Panc1 (cell line): Measurements from ENCODE around the gene RPL38. TPM values are rescaled to one million over a fixed set of nuclear protein-coding genes. Genes with fewer than 3 reads are reported as not detected.

Source experiments
- ATAC-seq: fragments of 200-7000 bp; cut with Tn5 transposase; 2 replicates; pipeline ENCODE4 v1.9.1; 2020; ENCODE audit warnings: mild to moderate bottlenecking, moderate library complexity
- BruUV-seq: library from RNA; stranded (reverse); fragments of 400-500 nt; replicated peaks from 2 replicates; lab custom pipeline; 2021; lab: Mats Ljungman, UMichigan
- CTCF ChIA-PET: fragments of 300-600 bp; sonication (Branson Sonifier 250); formaldehyde crosslinking; loops from one replicate; lab custom pipeline; 2022; ENCODE audit warnings: antibody characterized with exemption; lab: Charles Lee
- POLR2A ChIA-PET: fragments of 300-600 bp; sonication (Branson Sonifier 250); formaldehyde crosslinking; loops from one replicate; lab custom pipeline; 2022; ENCODE audit warnings: antibody characterized with exemption; lab: Charles Lee
- DNase-seq: peaks from one replicate; pipeline ENCODE4 v3.0.0-alpha.2; 2010; ENCODE audit warnings: low read depth, low spot score
- H3K27ac ChIP-seq: 2 replicates; pipeline ENCODE4 v1.5.1; 2011; ENCODE audit warnings: mild to moderate bottlenecking, low read length, inconsistent platforms
- H3K27me3 ChIP-seq: fragments of 200-500 bp; sonication (Bioruptor generic); 2 replicates; pipeline ENCODE4 v1.6.0; 2014; ENCODE audit warnings: low read length, inconsistent platforms; ENCODE audit not compliant: control insufficient read depth, insufficient read depth
- H3K36me3 ChIP-seq: fragments of 200-500 bp; sonication (Bioruptor generic); 2 replicates; pipeline ENCODE4 v1.5.1; 2014; ENCODE audit warnings: inconsistent platforms, mild to moderate bottlenecking, low read length, moderate library complexity; ENCODE audit not compliant: control insufficient read depth, insufficient read depth
- H3K4me1 ChIP-seq: 2 replicates; pipeline ENCODE4 v1.5.1; 2011; ENCODE audit warnings: inconsistent platforms, mild to moderate bottlenecking, low read length, moderate library complexity; ENCODE audit not compliant: control insufficient read depth, insufficient read depth
- H3K4me3 ChIP-seq, 2 experiments: 2 replicates each; pipeline ENCODE4 v1.5.1; 2011 to 2012; ENCODE audit warnings: low read depth in 2 of 2, low read length in 2 of 2, mild to moderate bottlenecking in 2 of 2, inconsistent platforms in 1 of 2, moderate library complexity in 1 of 2
- H3K9me3 ChIP-seq: fragments of 200-500 bp; sonication (Bioruptor generic); 2 replicates; pipeline ENCODE4 v1.5.1; 2014; ENCODE audit warnings: low read depth, mild to moderate bottlenecking, inconsistent platforms, low read length, moderate library complexity; ENCODE audit not compliant: control insufficient read depth, insufficient read depth
- POLR2AphosphoS5 ChIP-seq: IDR thresholded peaks from 2 replicates; pipeline ENCODE4 v1.6.1; 2012; ENCODE audit warnings: mild to moderate bottlenecking, low read depth, low read length, moderate library complexity
- SIN3A ChIP-seq: IDR thresholded peaks from 2 replicates; pipeline ENCODE4 v1.6.1; 2012; ENCODE audit warnings: low read depth, mild to moderate bottlenecking, low read length, moderate library complexity, borderline replicate concordance; ENCODE audit not compliant: insufficient read depth
- TCF7L2 ChIP-seq: IDR thresholded peaks from 2 replicates; pipeline ENCODE4 v1.6.1; 2011; ENCODE audit warnings: mild to moderate bottlenecking, low read depth, low read length, inconsistent platforms
- in situ Hi-C: cut with HindIII; loops from 2 replicates; pipeline ENCODE4 v1.10.0; 2016; ENCODE audit warnings: low sequenced_read_pairs, low pct_unique_long_range_greater_than_20kb
- intact Hi-C: fragments of 100-400 bp; cut with micrococcal nuclease; formaldehyde crosslinking; loops from one replicate; pipeline ENCODE4 v1.10.0; 2022; ENCODE audit not compliant: unreplicated experiment
- total RNA-seq: library from RNA; stranded (reverse); gene quantifications from one replicate; pipeline ENCODE4 v1.2.1, GENCODE V29; 2021; ENCODE audit not compliant: unreplicated experiment
- TF ChIP-seq, protein P1 (sequence below): fragments of 450-650 bp; IDR thresholded peaks from 2 replicates; pipeline ENCODE4 v1.5.1; 2017; ENCODE audit warnings: mild to moderate bottlenecking
- TF ChIP-seq, protein P2 (sequence below), 2 experiments: IDR thresholded peaks; 2 replicates each; pipeline ENCODE4 v1.6.1; 2011 to 2012; ENCODE audit warnings: low read depth in 2 of 2, control low read depth in 1 of 2, low read length in 1 of 2, mild to moderate bottlenecking in 1 of 2, moderate library complexity in 1 of 2; ENCODE audit not compliant: insufficient read depth in 1 of 2

The RPL38 gene
- total RNA-seq, 1 experiment from 2014 or later, result 968 TPM

DNA sequence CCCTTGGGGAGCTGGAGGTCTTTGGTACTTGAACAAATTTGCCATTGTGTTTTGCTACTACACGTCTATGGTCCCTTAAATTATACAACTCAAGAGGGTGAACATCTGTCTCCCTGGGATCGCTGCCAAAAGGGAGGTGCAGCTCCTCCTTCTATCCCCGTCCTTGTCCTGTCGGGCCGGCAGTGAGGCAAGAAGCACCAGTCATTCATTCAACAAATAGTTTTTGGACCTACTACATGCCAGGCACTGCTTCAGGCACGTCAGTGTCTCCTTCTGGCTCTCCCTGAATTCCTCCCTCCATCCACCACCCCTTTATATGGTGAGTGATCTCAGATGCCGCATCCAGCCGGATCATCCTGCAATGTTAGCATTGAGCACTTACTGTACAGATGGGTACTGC, 2.2 kb upstream of the RPL38 start:
- intact Hi-C loops (no loop called here), in situ Hi-C loops (no loop called here)
- H3K27ac ChIP-seq, result no peak overlapping the region
- TF ChIP-seq POLR2AphosphoS5, result no peak
- TF ChIP-seq SIN3A, result no peak
- TF ChIP-seq, protein P1, sequence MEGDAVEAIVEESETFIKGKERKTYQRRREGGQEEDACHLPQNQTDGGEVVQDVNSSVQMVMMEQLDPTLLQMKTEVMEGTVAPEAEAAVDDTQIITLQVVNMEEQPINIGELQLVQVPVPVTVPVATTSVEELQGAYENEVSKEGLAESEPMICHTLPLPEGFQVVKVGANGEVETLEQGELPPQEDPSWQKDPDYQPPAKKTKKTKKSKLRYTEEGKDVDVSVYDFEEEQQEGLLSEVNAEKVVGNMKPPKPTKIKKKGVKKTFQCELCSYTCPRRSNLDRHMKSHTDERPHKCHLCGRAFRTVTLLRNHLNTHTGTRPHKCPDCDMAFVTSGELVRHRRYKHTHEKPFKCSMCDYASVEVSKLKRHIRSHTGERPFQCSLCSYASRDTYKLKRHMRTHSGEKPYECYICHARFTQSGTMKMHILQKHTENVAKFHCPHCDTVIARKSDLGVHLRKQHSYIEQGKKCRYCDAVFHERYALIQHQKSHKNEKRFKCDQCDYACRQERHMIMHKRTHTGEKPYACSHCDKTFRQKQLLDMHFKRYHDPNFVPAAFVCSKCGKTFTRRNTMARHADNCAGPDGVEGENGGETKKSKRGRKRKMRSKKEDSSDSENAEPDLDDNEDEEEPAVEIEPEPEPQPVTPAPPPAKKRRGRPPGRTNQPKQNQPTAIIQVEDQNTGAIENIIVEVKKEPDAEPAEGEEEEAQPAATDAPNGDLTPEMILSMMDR, result no peak
- no peak for TF ChIP-seq TCF7L2
- TF ChIP-seq, protein P2, sequence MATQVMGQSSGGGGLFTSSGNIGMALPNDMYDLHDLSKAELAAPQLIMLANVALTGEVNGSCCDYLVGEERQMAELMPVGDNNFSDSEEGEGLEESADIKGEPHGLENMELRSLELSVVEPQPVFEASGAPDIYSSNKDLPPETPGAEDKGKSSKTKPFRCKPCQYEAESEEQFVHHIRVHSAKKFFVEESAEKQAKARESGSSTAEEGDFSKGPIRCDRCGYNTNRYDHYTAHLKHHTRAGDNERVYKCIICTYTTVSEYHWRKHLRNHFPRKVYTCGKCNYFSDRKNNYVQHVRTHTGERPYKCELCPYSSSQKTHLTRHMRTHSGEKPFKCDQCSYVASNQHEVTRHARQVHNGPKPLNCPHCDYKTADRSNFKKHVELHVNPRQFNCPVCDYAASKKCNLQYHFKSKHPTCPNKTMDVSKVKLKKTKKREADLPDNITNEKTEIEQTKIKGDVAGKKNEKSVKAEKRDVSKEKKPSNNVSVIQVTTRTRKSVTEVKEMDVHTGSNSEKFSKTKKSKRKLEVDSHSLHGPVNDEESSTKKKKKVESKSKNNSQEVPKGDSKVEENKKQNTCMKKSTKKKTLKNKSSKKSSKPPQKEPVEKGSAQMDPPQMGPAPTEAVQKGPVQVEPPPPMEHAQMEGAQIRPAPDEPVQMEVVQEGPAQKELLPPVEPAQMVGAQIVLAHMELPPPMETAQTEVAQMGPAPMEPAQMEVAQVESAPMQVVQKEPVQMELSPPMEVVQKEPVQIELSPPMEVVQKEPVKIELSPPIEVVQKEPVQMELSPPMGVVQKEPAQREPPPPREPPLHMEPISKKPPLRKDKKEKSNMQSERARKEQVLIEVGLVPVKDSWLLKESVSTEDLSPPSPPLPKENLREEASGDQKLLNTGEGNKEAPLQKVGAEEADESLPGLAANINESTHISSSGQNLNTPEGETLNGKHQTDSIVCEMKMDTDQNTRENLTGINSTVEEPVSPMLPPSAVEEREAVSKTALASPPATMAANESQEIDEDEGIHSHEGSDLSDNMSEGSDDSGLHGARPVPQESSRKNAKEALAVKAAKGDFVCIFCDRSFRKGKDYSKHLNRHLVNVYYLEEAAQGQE (IDR thresholded peaks at IDR 0.05; ENCODE audit: insufficient read depth in 1 of 2, low read depth in 2 of 2, low read length in 1 of 2), result no peak
- peaks cover 6% of the 10 kb centered on the region; the same call in 1 of the 2 replicates for H3K27me3 ChIP-seq
- H3K9me3 ChIP-seq, result no peaks in the 10 kb centered on the region
- no peak for DNase-seq
- ATAC-seq, result no peak
- no peak overlapping the region for H3K4me3 ChIP-seq
- ChIA-PET POLR2A (interaction anchor here (0.7 kb wide), 1 partner anchor 283 kb away, joined by 7 read pairs; no protein-coding TSS in a partner anchor), CTCF (interaction anchor here (0.7 to 1.1 kb wide), 2 partner anchors 8 to 580 kb away, joined by 3 to 4 read pairs; no protein-coding TSS in a partner anchor)
- H3K4me1 ChIP-seq, result peaks cover 19% of the 10 kb centered on the region
- no TSS peak for BruUV-seq
- H3K36me3 ChIP-seq, result peaks cover 22% of the 10 kb centered on the region

DNA sequence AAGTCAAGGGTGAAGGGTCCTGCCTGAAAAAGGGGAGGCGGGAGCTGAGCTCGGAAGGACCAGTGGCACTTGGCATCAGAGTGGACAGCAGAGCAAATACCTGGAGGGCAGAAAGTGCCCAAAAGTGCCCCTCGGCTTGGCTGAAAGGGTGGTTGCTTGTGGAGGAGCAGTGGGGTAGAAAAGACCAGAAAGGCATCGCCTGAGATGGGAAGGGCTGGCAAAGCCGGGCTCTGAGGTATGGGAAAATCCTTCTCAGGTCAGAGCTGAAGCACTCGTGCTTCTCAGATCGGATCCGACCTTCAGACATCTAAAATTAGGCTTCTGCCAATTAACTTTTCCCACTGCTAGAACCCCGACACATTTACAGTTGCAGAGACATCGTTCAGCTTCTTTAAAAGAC, 1.5 kb upstream of the RPL38 start:
- POLR2A ChIA-PET, result no interaction called here
- H3K9me3 ChIP-seq, result no peaks in the 10 kb centered on the region
- in situ Hi-C loops (no loop called here), intact Hi-C loops (no loop called here)
- TF ChIP-seq SIN3A (no peak), POLR2AphosphoS5 (no peak), TCF7L2 (no peak)
- TF ChIP-seq, protein P2 (IDR thresholded peaks at IDR 0.05; ENCODE audit: insufficient read depth in 1 of 2, low read depth in 2 of 2, low read length in 1 of 2), result no peak
- TF ChIP-seq, protein P1, result no peak
- peaks cover 22% of the 10 kb centered on the region for H3K4me1 ChIP-seq
- peaks cover 5% of the 10 kb centered on the region; the same call in 1 of the 2 replicates for H3K27me3 ChIP-seq
- H3K4me3 ChIP-seq, result no peak overlapping the region
- no TSS peak for BruUV-seq
- H3K36me3 ChIP-seq, result peaks cover 24% of the 10 kb centered on the region
- DNase-seq, result no peak
- H3K27ac ChIP-seq, result no peak overlapping the region
- CTCF ChIA-PET, result no interaction called here
- ATAC-seq, result no peak
